ENCODE data around the gene CHRNB4. TPM values are rescaled to one million over a fixed set of nuclear protein-coding genes. Genes with fewer than 3 reads are reported as not detected.

Gene CHRNB4
- total and polyA plus RNA-seq, 5 donors from 2014 or later, result not detected

DNA sequence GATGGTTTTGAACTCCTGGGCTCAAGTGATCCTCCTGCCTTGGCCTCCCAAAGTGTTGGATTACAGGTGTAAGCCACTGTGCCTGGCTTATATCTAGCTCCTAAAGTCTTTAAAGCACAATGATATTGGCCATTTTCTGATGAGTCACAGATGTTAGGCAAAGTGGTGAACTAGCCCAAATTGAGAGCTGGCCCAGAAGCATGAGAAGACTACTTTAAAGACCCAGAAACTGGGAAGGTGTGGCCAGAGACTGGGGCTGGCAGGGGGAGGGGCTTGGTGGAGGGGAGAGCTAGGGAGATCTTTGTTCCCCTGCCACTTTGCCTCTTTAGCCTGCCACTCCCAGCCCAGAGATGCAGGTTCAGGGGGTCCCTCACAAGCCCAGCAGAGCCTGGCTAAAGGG, 41.8 kb downstream of the CHRNB4 start:
- Histone ChIP-seq H3K4me3 (ENCODE audit: low read depth, low read length) (no peak overlapping the region), H3K9me3 (ENCODE audit: control insufficient read depth in 2 of 2, low read length in 2 of 2) (no peaks in the 10 kb centered on the region), H3K4me1 (ENCODE audit: control insufficient read depth, insufficient read depth, low read length, poor library complexity, severe bottlenecking) (no peaks in the 10 kb centered on the region), H3K27me3 (ENCODE audit: control insufficient read depth, insufficient read depth, low read length) (no peaks in the 10 kb centered on the region), H3K36me3 (ENCODE audit: control insufficient read depth, insufficient read depth, low read length) (no peaks in the 10 kb centered on the region), H3K27ac (ENCODE audit: insufficient read depth, low read length, poor library complexity, severe bottlenecking) (no peak overlapping the region)
- Mint-ChIP-seq H3K9me3 (no peaks in the 10 kb centered on the region), H3K36me3 (no peaks in the 10 kb centered on the region), H3K4me3 (no peak overlapping the region), H3K27me3 (peaks cover 5% of the 10 kb centered on the region), H3K4me1 (no peaks in the 10 kb centered on the region), H3K27ac (no peak overlapping the region)
- DNase-seq (no peak), ATAC-seq (ENCODE audit: low read depth in 2 of 2) (no peak)

- no peak for ATAC-seq (ENCODE audit: low read depth in 2 of 2)
- Histone ChIP-seq H3K36me3 (ENCODE audit: control insufficient read depth, insufficient read depth, low read length) (no peaks in the 10 kb centered on the region), H3K9me3 (ENCODE audit: control insufficient read depth in 2 of 2, low read length in 2 of 2) (no peaks in the 10 kb centered on the region), H3K4me3 (ENCODE audit: low read depth, low read length) (no peak overlapping the region), H3K27me3 (ENCODE audit: control insufficient read depth, insufficient read depth, low read length) (no peaks in the 10 kb centered on the region), H3K27ac (ENCODE audit: insufficient read depth, low read length, poor library complexity, severe bottlenecking) (no peak overlapping the region), H3K4me1 (ENCODE audit: control insufficient read depth, insufficient read depth, low read length, poor library complexity, severe bottlenecking) (no peaks in the 10 kb centered on the region)
- Mint-ChIP-seq H3K27ac (no peak overlapping the region), H3K4me1 (no peaks in the 10 kb centered on the region), H3K27me3 (peaks cover 5% of the 10 kb centered on the region), H3K36me3 (no peaks in the 10 kb centered on the region), H3K4me3 (no peak overlapping the region), H3K9me3 (no peaks in the 10 kb centered on the region)
- no peak for DNase-seq
Observed at GRCh38 chr15:78598348-78598747, 42.7 kb downstream of the CHRNB4 start.

DNA sequence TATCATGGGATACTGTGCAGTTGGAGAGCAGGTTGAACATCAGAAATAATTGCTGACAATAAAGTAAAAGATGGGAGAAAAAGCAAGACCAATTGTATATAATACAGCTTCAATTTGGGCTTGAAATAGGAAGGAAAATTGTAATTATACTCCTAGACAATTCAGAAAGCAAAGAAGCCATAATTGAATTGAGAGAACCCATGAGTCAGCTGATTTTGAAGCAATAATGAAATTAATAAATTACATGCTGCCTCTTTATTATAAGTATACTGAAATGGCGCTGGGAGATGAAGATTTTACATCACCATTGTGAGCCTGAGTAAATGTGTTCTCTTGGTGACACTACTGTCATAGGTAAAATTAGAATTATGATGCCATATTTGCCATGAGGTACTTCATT, 43.4 kb downstream of the CHRNB4 start:
- no peaks in the 10 kb centered on the region for H3K9me3 Mint-ChIP-seq
- no peak overlapping the region for H3K4me3 Mint-ChIP-seq
- H3K9me3 ChIP-seq (ENCODE audit: control insufficient read depth in 2 of 2, low read length in 2 of 2), result no peaks in the 10 kb centered on the region
- H3K27me3 ChIP-seq (ENCODE audit: control insufficient read depth, insufficient read depth, low read length), result no peaks in the 10 kb centered on the region
- ATAC-seq (ENCODE audit: low read depth in 2 of 2), result no peak
- H3K4me1 ChIP-seq (ENCODE audit: control insufficient read depth, insufficient read depth, low read length, poor library complexity, severe bottlenecking), result no peaks in the 10 kb centered on the region
- H3K4me3 ChIP-seq (ENCODE audit: low read depth, low read length), result no peak overlapping the region
- no peak for DNase-seq
- no peaks in the 10 kb centered on the region for H3K36me3 ChIP-seq (ENCODE audit: control insufficient read depth, insufficient read depth, low read length)
- peaks cover under 1% of the 10 kb centered on the region for H3K27me3 Mint-ChIP-seq
- no peak overlapping the region for H3K27ac Mint-ChIP-seq
- no peaks in the 10 kb centered on the region for H3K36me3 Mint-ChIP-seq
- no peak overlapping the region for H3K27ac ChIP-seq (ENCODE audit: insufficient read depth, low read length, poor library complexity, severe bottlenecking)
- no peaks in the 10 kb centered on the region for H3K4me1 Mint-ChIP-seq

DNA sequence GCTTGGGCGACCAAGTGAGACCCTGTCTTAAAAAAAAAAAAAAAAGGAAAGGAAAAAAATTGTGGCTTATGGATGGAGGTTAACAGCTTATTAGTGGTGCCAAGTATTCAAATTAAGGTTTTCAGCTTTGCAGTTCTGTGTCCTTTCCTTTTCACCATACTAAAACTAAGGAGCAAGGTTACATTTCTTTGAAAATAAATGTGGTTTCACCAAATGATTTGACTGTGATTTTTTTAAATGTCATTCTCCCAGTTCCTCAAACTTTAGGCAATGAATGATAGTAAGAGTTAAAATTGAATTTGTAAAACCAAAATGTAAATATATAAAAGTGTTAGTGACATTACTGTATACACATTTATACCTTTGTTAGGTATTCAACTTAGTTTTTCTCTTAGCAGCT, 66.1 kb downstream of the CHRNB4 start:
- no peak overlapping the region for H3K4me3 ChIP-seq (ENCODE audit: low read depth, low read length)
- ATAC-seq (ENCODE audit: low read depth in 2 of 2), result no peak
- DNase-seq, result no peak
- no peak overlapping the region for H3K27ac Mint-ChIP-seq
- no peaks in the 10 kb centered on the region for H3K4me1 Mint-ChIP-seq
- H3K9me3 Mint-ChIP-seq, result no peaks in the 10 kb centered on the region
- H3K36me3 ChIP-seq (ENCODE audit: control insufficient read depth, insufficient read depth, low read length), result no peaks in the 10 kb centered on the region
- H3K27me3 ChIP-seq (ENCODE audit: control insufficient read depth, insufficient read depth, low read length), result no peaks in the 10 kb centered on the region
- no peaks in the 10 kb centered on the region for H3K36me3 Mint-ChIP-seq
- H3K4me3 Mint-ChIP-seq, result no peak overlapping the region
- H3K27ac ChIP-seq (ENCODE audit: insufficient read depth, low read length, poor library complexity, severe bottlenecking), result no peak overlapping the region
- H3K27me3 Mint-ChIP-seq, result peaks cover 6% of the 10 kb centered on the region
- no peaks in the 10 kb centered on the region for H3K9me3 ChIP-seq (ENCODE audit: control insufficient read depth in 2 of 2, low read length in 2 of 2)
- H3K4me1 ChIP-seq (ENCODE audit: control insufficient read depth, insufficient read depth, low read length, poor library complexity, severe bottlenecking), result no peaks in the 10 kb centered on the region

Other genes with a start within 250 kb of the CHRNB4 start
- 58.3 TPM for gene IREB2, start 203.0 kb downstream of the CHRNB4 start, total RNA-seq
- 10 to 100 TPM; 16.3 to 19.2 (median 18.5) TPM for gene IREB2, start 203.0 kb downstream of the CHRNB4 start, polyA plus RNA-seq
- gene HYKK, start 133.6 kb downstream of the CHRNB4 start, total RNA-seq, result 1.6 TPM
- gene HYKK, start 133.6 kb downstream of the CHRNB4 start, polyA plus RNA-seq, result 1 to 10 TPM; 2.6 to 4.1 (median 3.3) TPM
- gene PSMA4, start 100.8 kb downstream of the CHRNB4 start, total RNA-seq, result 102 TPM
- 100 to 1,000 TPM; 249 to 331 (median 291) TPM for gene PSMA4, start 100.8 kb downstream of the CHRNB4 start, polyA plus RNA-seq
- 0.94 TPM for gene CHRNA5, start 75.7 kb downstream of the CHRNB4 start, total RNA-seq
- 1 to 10 TPM in 1 of 4 donors, under 1 TPM in 2, not detected in 1; 0.08 to 2.0 (median 0.29) TPM for gene CHRNA5, start 75.7 kb downstream of the CHRNB4 start, polyA plus RNA-seq
- not detected for gene CHRNA3, start 20.2 kb downstream of the CHRNB4 start, total RNA-seq
- gene CHRNA3, start 20.2 kb downstream of the CHRNB4 start, polyA plus RNA-seq, result under 1 TPM in 2 of 4 donors, not detected in 2; 0.13 to 0.52 TPM
- not detected for gene ADAMTS7, start 170.3 kb upstream of the CHRNB4 start, total RNA-seq
- not detected for gene ADAMTS7, start 170.3 kb upstream of the CHRNB4 start, polyA plus RNA-seq
- 402 TPM for gene MORF4L1, start 231.7 kb upstream of the CHRNB4 start, total RNA-seq
- gene MORF4L1, start 231.7 kb upstream of the CHRNB4 start, polyA plus RNA-seq, result 100 to 1,000 TPM; 271 to 324 (median 292) TPM